HG03280 (cell line): ENCODE results near the gene ADAT2.

Experiments
- ATAC-seq: cut with Tn5 transposase; IDR thresholded peaks from one replicate; pipeline ENCODE4 v1.9.1; 2021; ENCODE audit warnings: mild to moderate bottlenecking, moderate library complexity; ENCODE audit not compliant: unreplicated experiment

Gene ADAT2

GRCh38 chr6:143441680-143442545 is 8.6 kb downstream of the ADAT2 start:
- ATAC-seq, result no peak

- ATAC-seq, result no peak
Measured at GRCh38 chr6:143441010-143441409, 9.5 kb downstream of the ADAT2 start.

- no peak for ATAC-seq
Measured at GRCh38 chr6:143432588-143432987, 17.9 kb downstream of the ADAT2 start.

DNA sequence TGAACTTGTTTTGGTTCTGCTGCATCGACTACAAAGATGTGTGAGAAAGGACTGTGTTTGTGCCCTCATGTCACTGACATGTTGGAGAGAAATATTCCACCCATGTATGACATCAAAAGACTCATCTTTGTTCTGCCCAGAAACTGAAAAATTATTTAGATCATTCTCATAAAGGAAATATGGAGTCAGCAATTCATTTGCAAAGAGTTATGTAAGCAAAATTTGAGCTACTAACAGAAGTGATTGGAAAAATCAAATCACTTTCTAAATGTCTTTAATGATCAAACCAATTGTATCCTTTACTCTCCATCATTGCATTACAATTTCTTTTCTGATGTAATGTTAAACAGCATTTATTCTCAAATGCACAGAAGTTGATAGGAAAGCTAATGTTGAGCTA is 19.3 kb downstream of the ADAT2 start:
- no peak for ATAC-seq

- no peak for ATAC-seq
Measured at GRCh38 chr6:143429970-143430369, 20.5 kb downstream of the ADAT2 start.

DNA sequence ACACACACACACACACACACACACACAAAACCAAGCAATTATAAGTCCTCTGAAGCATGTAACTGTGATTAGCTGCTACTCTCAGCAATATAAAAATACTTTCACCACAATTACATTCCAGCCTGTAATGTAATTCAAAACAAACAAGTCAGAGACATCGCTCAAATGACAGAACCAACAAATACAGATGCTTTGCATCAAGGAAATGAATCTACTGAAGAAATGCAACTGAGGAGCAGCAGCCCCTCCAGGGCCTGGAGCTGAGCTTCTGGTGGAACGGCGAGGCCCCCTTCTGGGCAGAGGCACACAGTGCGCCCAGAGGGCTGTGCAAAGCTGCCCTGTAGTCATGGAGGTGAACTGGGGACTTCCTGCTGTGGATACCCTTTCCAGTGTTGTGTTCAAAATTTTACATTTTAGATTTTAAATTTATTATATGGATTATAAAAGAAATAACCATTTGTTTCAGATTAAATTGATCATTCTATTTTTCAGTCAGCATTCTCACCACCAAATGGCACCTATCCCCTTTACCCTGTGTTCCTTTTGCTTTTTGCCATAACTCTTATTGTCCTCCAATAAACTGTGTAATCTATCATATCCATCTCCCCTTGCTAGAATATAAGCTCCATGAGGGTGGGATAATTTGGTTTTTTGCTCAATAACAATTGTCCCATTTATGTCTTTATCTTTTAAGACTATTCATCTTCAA is 23.2 kb downstream of the ADAT2 start:
- peak; percentile 99 for ATAC-seq

DNA sequence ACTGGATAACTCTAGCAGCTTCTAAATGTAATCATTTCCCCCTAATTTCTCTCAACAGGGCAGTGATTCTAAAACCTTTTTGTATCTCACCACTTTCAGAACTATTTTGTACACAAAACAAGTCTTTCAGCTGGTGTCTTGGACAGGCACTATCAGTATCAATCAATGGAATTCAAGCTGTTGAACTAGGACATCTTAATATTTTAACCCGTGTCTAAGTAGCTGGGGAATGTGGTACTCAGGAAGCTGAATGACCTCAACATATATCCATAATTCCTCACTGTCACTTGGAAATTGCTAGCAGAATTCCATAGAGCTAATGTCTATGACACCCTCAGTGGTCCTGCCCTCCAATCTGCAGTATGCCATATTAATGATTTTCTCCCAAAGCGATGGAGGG is 24.5 kb downstream of the ADAT2 start:
- ATAC-seq, result no peak

DNA sequence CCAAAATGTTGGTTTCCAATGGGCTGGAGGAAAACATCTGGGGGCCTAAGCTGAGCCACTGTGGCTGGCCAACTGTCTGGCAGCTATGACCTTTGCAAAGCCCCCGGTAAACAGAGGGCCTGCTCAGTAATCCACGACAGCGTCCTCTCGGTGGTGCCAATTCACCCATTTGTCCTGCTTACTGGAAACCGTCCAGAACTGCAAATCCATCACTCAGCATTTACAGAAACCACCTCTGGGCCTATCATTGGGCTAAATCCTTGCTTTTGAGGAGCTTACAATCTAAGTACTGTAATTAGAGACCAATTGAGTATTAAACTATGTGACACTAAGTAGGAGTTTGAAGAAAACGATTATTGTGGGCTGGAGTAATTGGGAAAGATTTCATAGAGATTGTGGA is 31.0 kb downstream of the ADAT2 start:
- no peak for ATAC-seq

DNA sequence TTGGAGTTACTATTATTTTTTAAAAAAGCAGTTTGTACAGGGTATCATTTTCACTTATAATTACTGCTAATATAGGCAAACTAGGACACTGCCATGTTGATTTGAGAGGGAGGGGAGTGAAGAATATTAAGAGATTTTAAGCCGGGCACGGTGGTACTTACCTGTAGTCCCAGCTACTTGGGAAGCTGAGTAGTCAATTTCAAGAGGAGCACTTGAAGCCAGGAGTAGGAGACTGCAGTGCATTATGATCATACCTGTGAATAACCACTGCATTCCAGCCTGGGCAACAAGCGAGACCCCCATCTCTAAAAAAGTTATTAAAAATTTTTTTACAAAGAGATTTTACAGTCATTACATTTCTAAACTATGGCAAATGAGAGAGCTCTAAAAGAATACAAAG is 35.7 kb downstream of the ADAT2 start:
- ATAC-seq, result no peak

GRCh38 chr6:143410859-143411270 is 39.6 kb downstream of the ADAT2 start:
- no peak for ATAC-seq

- no peak for ATAC-seq
Measured at GRCh38 chr6:143408787-143409162, 41.7 kb downstream of the ADAT2 start.

DNA sequence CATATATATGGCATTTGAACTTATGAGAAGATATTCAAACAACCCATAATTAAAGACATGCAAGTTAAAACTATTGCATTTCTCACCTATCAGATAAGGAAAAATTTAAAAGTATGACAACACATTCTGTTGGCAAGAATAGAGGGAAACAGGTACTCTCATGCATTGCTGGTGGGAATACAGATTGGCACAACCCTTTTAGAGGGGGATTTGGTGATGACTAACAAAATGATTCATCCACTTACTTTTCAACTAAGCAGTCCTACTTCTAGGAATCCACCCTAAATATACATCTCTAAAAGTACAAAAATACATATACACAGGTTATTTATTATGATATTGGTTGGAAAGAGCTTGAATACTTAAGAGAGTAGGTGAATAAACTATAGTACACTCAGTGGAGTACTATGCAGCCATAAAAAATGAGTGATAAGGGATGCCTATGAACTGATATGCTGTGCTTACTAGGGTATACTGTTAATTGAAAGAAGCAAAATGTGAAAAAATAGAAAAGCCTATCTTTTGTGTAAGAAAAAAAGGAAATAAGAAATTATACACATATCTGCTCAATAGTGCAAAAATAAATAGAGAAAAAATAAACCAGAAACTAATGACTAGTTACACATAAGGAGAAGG is 42.2 kb downstream of the ADAT2 start:
- ATAC-seq, result no peak

GRCh38 chr6:143406673-143407072 is 43.8 kb downstream of the ADAT2 start:
- no peak for ATAC-seq

DNA sequence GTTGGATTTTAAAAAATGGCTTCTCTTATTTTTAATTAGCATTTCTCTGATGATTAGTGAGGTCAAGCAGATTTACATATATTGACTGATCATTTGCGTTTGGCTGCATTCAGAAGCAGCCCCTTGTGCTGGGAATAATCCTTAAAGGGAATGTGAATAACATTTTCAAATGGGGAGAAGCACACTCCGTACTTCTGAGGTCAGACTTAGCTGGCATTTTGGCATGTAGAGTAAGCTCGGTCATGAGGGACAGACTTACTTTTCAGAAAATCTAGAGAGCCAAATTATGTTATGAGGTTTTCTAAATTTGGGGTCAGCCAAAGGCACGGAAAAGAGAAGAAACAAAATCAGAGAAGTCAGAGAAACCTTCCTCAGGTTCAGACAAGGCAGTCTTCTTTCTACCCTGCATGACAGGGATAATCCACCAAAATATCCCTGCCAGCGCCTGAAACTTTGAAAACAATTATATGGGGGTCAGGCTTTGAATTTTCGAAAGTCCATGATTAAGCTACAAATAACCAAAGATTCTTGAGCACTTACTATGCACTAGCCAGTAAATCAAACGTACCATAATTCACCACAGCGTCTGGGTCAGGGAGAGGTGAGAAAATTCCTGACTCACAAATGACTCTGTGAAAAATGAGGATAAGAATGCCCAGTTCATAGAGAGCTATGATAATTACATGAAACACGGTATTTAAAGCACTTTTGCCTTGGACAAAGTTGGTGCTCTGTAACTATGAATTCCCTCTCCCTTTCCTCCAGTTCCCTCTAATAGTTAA is 44.9 kb downstream of the ADAT2 start:
- no peak for ATAC-seq

- no peak for ATAC-seq
Measured at GRCh38 chr6:143402721-143403336, 47.7 kb downstream of the ADAT2 start.

DNA sequence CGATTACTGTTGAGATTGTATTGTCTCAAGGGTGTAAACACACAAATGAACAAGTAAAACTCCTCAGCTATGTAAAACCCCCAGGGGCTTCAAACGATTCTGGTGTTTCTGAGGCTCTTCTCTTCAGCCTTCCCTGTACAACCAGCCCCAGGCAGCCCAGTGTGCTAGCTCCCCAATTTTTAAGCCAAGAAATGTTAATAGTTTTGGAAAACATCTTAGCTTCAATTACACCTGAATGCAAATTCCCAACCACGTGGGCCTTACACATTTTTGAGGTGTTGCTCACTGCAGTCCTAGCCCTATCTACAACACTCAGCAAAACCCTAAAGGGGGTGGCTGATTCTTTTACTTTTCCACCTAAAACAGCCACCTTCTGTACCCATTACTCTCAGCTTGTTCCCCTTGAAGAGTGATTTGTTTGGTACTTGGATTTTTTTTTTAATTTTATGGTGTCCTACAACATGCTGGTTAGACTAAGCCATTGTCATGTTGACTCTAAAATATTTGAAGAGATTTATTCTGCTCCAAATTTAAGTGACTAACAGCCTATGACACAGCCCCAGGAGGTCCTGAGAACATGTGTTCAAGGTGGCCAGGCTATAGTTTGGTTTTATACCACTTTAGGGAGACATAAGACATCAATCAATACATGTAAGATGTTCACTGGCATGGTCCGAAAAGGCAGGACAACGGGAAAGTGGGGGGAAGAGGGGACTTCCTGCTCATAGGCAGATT is 48.7 kb downstream of the ADAT2 start:
- no peak for ATAC-seq

- no peak for ATAC-seq
Measured at GRCh38 chr6:143401068-143401446, 49.4 kb downstream of the ADAT2 start.

DNA sequence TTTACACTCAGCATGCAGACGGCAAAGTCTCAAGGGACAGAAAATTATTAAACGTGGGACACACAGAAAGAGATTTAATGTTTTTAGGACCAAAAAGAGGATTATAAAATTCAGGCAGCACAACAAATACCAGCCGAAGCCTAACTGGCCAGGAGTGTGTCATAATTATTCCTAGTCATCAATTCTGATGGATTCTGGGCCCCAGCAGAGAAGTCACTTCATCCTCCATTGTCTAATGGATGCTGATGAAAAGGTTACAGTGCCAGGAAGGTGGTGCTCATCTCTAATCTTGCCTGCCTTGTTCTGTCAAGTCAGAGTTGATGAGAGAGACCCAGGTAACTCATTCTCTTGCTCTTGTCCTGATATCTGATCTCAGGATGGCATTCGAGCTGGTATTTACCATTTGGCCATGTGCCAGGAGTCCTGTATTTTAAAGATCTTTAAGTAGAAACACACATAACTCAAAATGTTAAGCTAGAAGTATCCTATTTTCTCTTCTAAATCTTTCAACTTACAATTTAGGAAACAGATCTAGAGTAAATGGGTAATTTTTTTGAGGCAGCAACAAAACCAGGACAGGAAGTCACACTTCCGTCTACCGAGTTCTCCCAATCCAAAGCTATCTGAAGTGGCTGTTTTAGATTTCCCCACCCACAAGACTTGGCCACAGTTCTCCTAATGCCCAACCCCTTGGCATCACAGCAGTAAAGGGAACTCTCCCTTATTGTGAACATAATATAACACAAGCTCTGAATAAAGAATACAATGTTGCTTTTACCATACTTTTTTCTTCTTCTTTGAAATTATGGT is 50.0 kb downstream of the ADAT2 start:
- no peak for ATAC-seq

- ATAC-seq, result no peak
Measured at GRCh38 chr6:143399775-143400174, 50.7 kb downstream of the ADAT2 start.
